NCI-H187 treated with DMSO at 0.1 percent for 48 hours (cell line): ENCODE measurements around the gene SULT4A1.

Experiments
- DNase-seq: peaks from one replicate; lab custom pipeline; 2025; lab: John Stamatoyannopoulos, UW

SULT4A1 gene

GRCh38 chr22:43828725-43828997 is 33.7 kb downstream of the SULT4A1 start:
- no peak for DNase-seq

GRCh38 chr22:43827926-43828724 is 34.2 kb downstream of the SULT4A1 start:
- DNase-seq: no peak

GRCh38 chr22:43827003-43827735 is 35.1 kb downstream of the SULT4A1 start:
- DNase-seq: no peak

- no peak for DNase-seq
Observed at GRCh38 chr22:43826142-43827002, 35.9 kb downstream of the SULT4A1 start.

- DNase-seq: no peak
Observed at GRCh38 chr22:43825651-43826050, 36.7 kb downstream of the SULT4A1 start.

GRCh38 chr22:43824724-43825420 is 37.4 kb downstream of the SULT4A1 start:
- DNase-seq: no peak

- no peak for DNase-seq
Observed at GRCh38 chr22:43823911-43824665, 38.2 kb downstream of the SULT4A1 start.

- DNase-seq: no peak
Observed at GRCh38 chr22:43823353-43823908, 38.9 kb downstream of the SULT4A1 start.

GRCh38 chr22:43821606-43822425 is 40.5 kb downstream of the SULT4A1 start:
- DNase-seq: no peak

- no peak for DNase-seq
Observed at GRCh38 chr22:43820651-43821305, 41.5 kb downstream of the SULT4A1 start.

GRCh38 chr22:43819931-43820640 is 42.2 kb downstream of the SULT4A1 start:
- DNase-seq: no peak

GRCh38 chr22:43819421-43819921 is 42.8 kb downstream of the SULT4A1 start:
- DNase-seq: no peak

GRCh38 chr22:43818981-43819380 is 43.3 kb downstream of the SULT4A1 start:
- no peak for DNase-seq

GRCh38 chr22:43817402-43817801 is 44.9 kb downstream of the SULT4A1 start:
- no peak for DNase-seq

- DNase-seq: no peak
Observed at GRCh38 chr22:43814264-43814663, 48.0 kb downstream of the SULT4A1 start.

GRCh38 chr22:43812890-43813289 is 49.4 kb downstream of the SULT4A1 start:
- no peak for DNase-seq

GRCh38 chr22:43812149-43812842 is 50.0 kb downstream of the SULT4A1 start, which contains the start of gene EFCAB6:
TSS of gene EFCAB6 (minus strand) at chr22:43812305. CDS start at chr22:43782318, 29,987 bp downstream.
- DNase-seq: peak; percentile 72

GRCh38 chr22:43811777-43812148 is 50.5 kb downstream of the SULT4A1 start:
- no peak for DNase-seq
